ENCODE data around the gene CATSPER3.

CATSPER3 gene

GRCh38 chr5:135013445-135013844, 45.7 kb downstream of the CATSPER3 start:
- Histone ChIP-seq H3K4me3 (ENCODE audit: low read depth, low read length) (no peak overlapping the region), H3K9me3 (no peaks in the 10 kb centered on the region), H3K4me1 (no peaks in the 10 kb centered on the region), H3K36me3 (no peaks in the 10 kb centered on the region), H3K27me3 (no peaks in the 10 kb centered on the region)
- TF ChIP-seq CTCF (IDR thresholded peaks at IDR 0.05; ENCODE audit: low read depth, low read length), result no peak
- no peak for DNase-seq

DNA sequence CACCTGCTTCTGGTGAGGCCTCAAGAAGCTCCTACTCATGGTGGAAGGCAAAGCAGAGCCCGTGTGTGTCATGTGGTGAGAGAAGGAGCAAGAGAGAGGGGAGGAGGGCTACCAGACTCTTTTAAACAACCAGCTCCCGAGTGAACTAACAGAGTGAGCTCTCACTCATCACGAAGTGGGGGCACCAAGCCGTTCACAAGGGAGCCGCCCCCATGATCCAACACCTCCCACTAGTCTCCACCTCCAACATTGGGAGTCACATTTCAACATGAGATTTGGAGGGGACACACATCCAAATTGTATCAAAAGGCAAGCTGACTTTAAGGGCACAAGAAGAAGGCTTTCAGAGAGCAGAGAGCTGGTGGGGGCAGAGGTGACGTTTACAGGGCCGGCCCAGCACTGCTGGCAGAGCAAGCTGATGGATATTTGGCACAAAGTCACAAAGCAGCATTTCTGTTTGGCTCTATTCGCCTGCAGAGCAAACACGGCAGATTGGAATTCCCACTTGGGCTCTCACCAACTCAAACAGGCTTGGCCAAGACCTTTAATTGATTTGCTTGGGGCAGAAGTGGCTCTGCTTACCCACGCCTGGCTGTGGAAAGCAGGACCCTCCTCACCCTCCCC, 46.4 kb downstream of the CATSPER3 start:
- H3K9me3 ChIP-seq, result no peaks in the 10 kb centered on the region
- H3K36me3 ChIP-seq, result no peaks in the 10 kb centered on the region
- H3K4me3 ChIP-seq (ENCODE audit: low read depth, low read length), result no peak overlapping the region
- no peaks in the 10 kb centered on the region for H3K4me1 ChIP-seq
- H3K27me3 ChIP-seq, result no peaks in the 10 kb centered on the region
- DNase-seq, result no peak
- no peak for TF ChIP-seq CTCF (IDR thresholded peaks at IDR 0.05; ENCODE audit: low read depth, low read length)

DNA sequence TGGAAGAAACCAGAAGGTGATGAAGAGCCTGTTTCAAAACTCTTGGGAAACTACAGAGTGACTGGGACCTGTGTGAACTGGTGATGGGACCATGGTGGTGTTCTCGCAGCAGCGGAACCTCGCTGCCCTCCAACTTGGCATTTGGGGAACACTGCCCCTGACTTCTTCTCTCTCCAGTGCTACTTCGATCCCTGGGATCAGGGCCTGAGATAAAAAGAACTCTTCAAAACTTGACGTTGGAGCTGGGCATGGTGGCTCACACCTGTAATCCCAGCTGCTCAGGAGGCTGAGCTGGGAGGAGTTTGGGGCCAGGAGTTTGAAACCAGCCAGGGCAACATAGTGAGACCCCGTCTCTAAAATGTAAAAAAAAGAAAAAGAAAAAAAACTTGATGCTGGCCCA, 48.2 kb downstream of the CATSPER3 start:
- Histone ChIP-seq H3K4me3 (ENCODE audit: low read depth, low read length) (no peak overlapping the region), H3K27me3 (no peaks in the 10 kb centered on the region), H3K9me3 (no peaks in the 10 kb centered on the region), H3K4me1 (no peaks in the 10 kb centered on the region), H3K36me3 (no peaks in the 10 kb centered on the region)
- no peak for DNase-seq
- TF ChIP-seq CTCF (IDR thresholded peaks at IDR 0.05; ENCODE audit: low read depth, low read length), result no peak

GRCh38 chr5:135016861-135017290, 49.2 kb downstream of the CATSPER3 start:
- H3K36me3 ChIP-seq, result no peaks in the 10 kb centered on the region
- no peak for TF ChIP-seq CTCF (IDR thresholded peaks at IDR 0.05; ENCODE audit: low read depth, low read length)
- DNase-seq, result no peak
- no peaks in the 10 kb centered on the region for H3K27me3 ChIP-seq
- no peaks in the 10 kb centered on the region for H3K9me3 ChIP-seq
- H3K4me1 ChIP-seq, result no peaks in the 10 kb centered on the region
- no peak overlapping the region for H3K4me3 ChIP-seq (ENCODE audit: low read depth, low read length)

- TF ChIP-seq CTCF (IDR thresholded peaks at IDR 0.05; ENCODE audit: low read depth, low read length), result no peak
Measured at GRCh38 chr5:135018457-135018856, 50.8 kb downstream of the CATSPER3 start.

GRCh38 chr5:135019314-135019713, 51.6 kb downstream of the CATSPER3 start:
- TF ChIP-seq CTCF (IDR thresholded peaks at IDR 0.05; ENCODE audit: low read depth, low read length), result no peak
- Histone ChIP-seq H3K4me3 (ENCODE audit: low read depth, low read length) (no peak overlapping the region), H3K4me1 (no peaks in the 10 kb centered on the region), H3K9me3 (no peaks in the 10 kb centered on the region), H3K27me3 (no peaks in the 10 kb centered on the region), H3K36me3 (no peaks in the 10 kb centered on the region)
- DNase-seq, result no peak

More at GRCh38 chr5:135018457-135018856, 50.8 kb downstream of the CATSPER3 start:
- H3K27me3 ChIP-seq, result no peaks in the 10 kb centered on the region
- no peaks in the 10 kb centered on the region for H3K4me1 ChIP-seq
- no peaks in the 10 kb centered on the region for H3K9me3 ChIP-seq
- H3K36me3 ChIP-seq, result no peaks in the 10 kb centered on the region
- no peak for DNase-seq
- H3K4me3 ChIP-seq (ENCODE audit: low read depth, low read length), result no peak overlapping the region
